Measurements from ENCODE around the gene SLC9A5. TPM values are rescaled to one million over a fixed set of nuclear protein-coding genes. Genes with fewer than 3 reads are reported as not detected.
A peak's percentile ranks its signal among the peaks of the same experiment; 100 is the strongest.

Gene SLC9A5
- polyA plus RNA-seq, 2 donors = 0.11 to 0.43 TPM

GRCh38 chr16:67238278-67238575, 10.6 kb upstream of the SLC9A5 start:
- no peak overlapping the region for H3K4me3 ChIP-seq (ENCODE audit: low read depth in 1 of 2, low read length in 2 of 2)
- peaks cover 0 to 6% of the 10 kb centered on the region in 2 donors for H3K4me1 ChIP-seq (ENCODE audit: control insufficient read depth in 2 of 2, insufficient read depth in 2 of 2, low read length in 1 of 2)
- no peak overlapping the region for H3K27ac ChIP-seq (ENCODE audit: low read depth in 2 of 2, low read length in 1 of 2)
- H3K27me3 ChIP-seq (ENCODE audit: control insufficient read depth in 1 of 2, insufficient read depth in 2 of 2, low read length in 2 of 2) = no peaks in the 10 kb centered on the region
- peaks cover 0 to 17% of the 10 kb centered on the region in 2 donors for H3K36me3 ChIP-seq (ENCODE audit: control insufficient read depth in 2 of 2, insufficient read depth in 2 of 2, low read length in 1 of 2)
- H3K9me3 ChIP-seq (ENCODE audit: control insufficient read depth in 2 of 2, insufficient read depth in 1 of 2, low read depth in 1 of 2, low read length in 1 of 2) = no peaks in the 10 kb centered on the region
- 91 to 95% methylated on average over 3 of the region's 3 CpGs for WGBS, 2 donors

GRCh38 chr16:67238806-67239470, 9.8 kb upstream of the SLC9A5 start:
- no peaks in the 10 kb centered on the region for H3K9me3 ChIP-seq (ENCODE audit: control insufficient read depth in 2 of 2, insufficient read depth in 1 of 2, low read depth in 1 of 2, low read length in 1 of 2)
- peaks cover 0 to 6% of the 10 kb centered on the region in 2 donors for H3K4me1 ChIP-seq (ENCODE audit: control insufficient read depth in 2 of 2, insufficient read depth in 2 of 2, low read length in 1 of 2)
- peaks cover 0 to 16% of the 10 kb centered on the region in 2 donors for H3K36me3 ChIP-seq (ENCODE audit: control insufficient read depth in 2 of 2, insufficient read depth in 2 of 2, low read length in 1 of 2)
- 88 to 92% methylated on average over 9 of the region's 9 CpGs for WGBS, 2 donors
- no peaks in the 10 kb centered on the region for H3K27me3 ChIP-seq (ENCODE audit: control insufficient read depth in 1 of 2, insufficient read depth in 2 of 2, low read length in 2 of 2)
- no peak overlapping the region for H3K4me3 ChIP-seq (ENCODE audit: low read depth in 1 of 2, low read length in 2 of 2)
- H3K27ac ChIP-seq (ENCODE audit: low read depth in 2 of 2, low read length in 1 of 2) = no peak overlapping the region

- WGBS, 2 donors = 65 to 66% methylated on average over 4 of the region's 4 CpGs
- peak overlapping the region; percentile 13 to 21 for H3K27ac ChIP-seq (ENCODE audit: low read depth in 2 of 2, low read length in 1 of 2)
- peaks cover 6 to 14% of the 10 kb centered on the region in 2 donors for H3K4me1 ChIP-seq (ENCODE audit: control insufficient read depth in 2 of 2, insufficient read depth in 2 of 2, low read length in 1 of 2)
- H3K4me3 ChIP-seq (ENCODE audit: low read depth in 1 of 2, low read length in 2 of 2) = no peak overlapping the region
- H3K9me3 ChIP-seq (ENCODE audit: control insufficient read depth in 2 of 2, insufficient read depth in 1 of 2, low read depth in 1 of 2, low read length in 1 of 2) = no peaks in the 10 kb centered on the region
- peaks cover 0 to 11% of the 10 kb centered on the region in 2 donors for H3K36me3 ChIP-seq (ENCODE audit: control insufficient read depth in 2 of 2, insufficient read depth in 2 of 2, low read length in 1 of 2)
- H3K27me3 ChIP-seq (ENCODE audit: control insufficient read depth in 1 of 2, insufficient read depth in 2 of 2, low read length in 2 of 2) = no peaks in the 10 kb centered on the region
Measured at GRCh38 chr16:67240506-67240905, 8.3 kb upstream of the SLC9A5 start.

- 61 to 64% methylated on average over 9 to 10 of the region's 10 CpGs for WGBS, 2 donors
- H3K36me3 ChIP-seq (ENCODE audit: control insufficient read depth in 2 of 2, insufficient read depth in 2 of 2, low read length in 1 of 2) = peaks cover 0 to 11% of the 10 kb centered on the region in 2 donors
- peaks cover 6 to 19% of the 10 kb centered on the region in 2 donors for H3K4me1 ChIP-seq (ENCODE audit: control insufficient read depth in 2 of 2, insufficient read depth in 2 of 2, low read length in 1 of 2)
- no peaks in the 10 kb centered on the region for H3K27me3 ChIP-seq (ENCODE audit: control insufficient read depth in 1 of 2, insufficient read depth in 2 of 2, low read length in 2 of 2)
- H3K9me3 ChIP-seq (ENCODE audit: control insufficient read depth in 2 of 2, insufficient read depth in 1 of 2, low read depth in 1 of 2, low read length in 1 of 2) = no peaks in the 10 kb centered on the region
- H3K4me3 ChIP-seq (ENCODE audit: low read depth in 1 of 2, low read length in 2 of 2) = no peak overlapping the region
- peak overlapping the region in 1 of 2 donors; percentile 20 for H3K27ac ChIP-seq (ENCODE audit: low read depth in 2 of 2, low read length in 1 of 2)
Measured at GRCh38 chr16:67241008-67241900, 7.5 kb upstream of the SLC9A5 start.

GRCh38 chr16:67242138-67242730, 6.5 kb upstream of the SLC9A5 start:
- H3K9me3 ChIP-seq (ENCODE audit: control insufficient read depth in 2 of 2, insufficient read depth in 1 of 2, low read depth in 1 of 2, low read length in 1 of 2) = no peaks in the 10 kb centered on the region
- H3K27ac ChIP-seq (ENCODE audit: low read depth in 2 of 2, low read length in 1 of 2) = no peak overlapping the region
- H3K36me3 ChIP-seq (ENCODE audit: control insufficient read depth in 2 of 2, insufficient read depth in 2 of 2, low read length in 1 of 2) = peaks cover 0 to 6% of the 10 kb centered on the region in 2 donors
- H3K4me3 ChIP-seq (ENCODE audit: low read depth in 1 of 2, low read length in 2 of 2) = no peak overlapping the region
- H3K27me3 ChIP-seq (ENCODE audit: control insufficient read depth in 1 of 2, insufficient read depth in 2 of 2, low read length in 2 of 2) = no peaks in the 10 kb centered on the region
- H3K4me1 ChIP-seq (ENCODE audit: control insufficient read depth in 2 of 2, insufficient read depth in 2 of 2, low read length in 1 of 2) = peaks cover 6 to 19% of the 10 kb centered on the region in 2 donors
- 73 to 78% methylated on average over 4 of the region's 4 CpGs for WGBS, 2 donors

- Histone ChIP-seq H3K9me3 (ENCODE audit: control insufficient read depth in 2 of 2, insufficient read depth in 1 of 2, low read depth in 1 of 2, low read length in 1 of 2) (no peaks in the 10 kb centered on the region), H3K27ac (ENCODE audit: low read depth in 2 of 2, low read length in 1 of 2) (peak overlapping the region; percentile 14 to 74), H3K4me1 (ENCODE audit: control insufficient read depth in 2 of 2, insufficient read depth in 2 of 2, low read length in 1 of 2) (peaks cover 6 to 27% of the 10 kb centered on the region in 2 donors), H3K4me3 (ENCODE audit: low read depth in 1 of 2, low read length in 2 of 2) (no peak overlapping the region), H3K36me3 (ENCODE audit: control insufficient read depth in 2 of 2, insufficient read depth in 2 of 2, low read length in 1 of 2) (peaks cover 0 to 5% of the 10 kb centered on the region in 2 donors), H3K27me3 (ENCODE audit: control insufficient read depth in 1 of 2, insufficient read depth in 2 of 2, low read length in 2 of 2) (no peaks in the 10 kb centered on the region)
- WGBS, 2 donors = 72 to 78% methylated on average over 4 of the region's 4 CpGs
Measured at GRCh38 chr16:67243481-67243880, 5.3 kb upstream of the SLC9A5 start.

- Histone ChIP-seq H3K36me3 (ENCODE audit: control insufficient read depth in 2 of 2, insufficient read depth in 2 of 2, low read length in 1 of 2) (no peaks in the 10 kb centered on the region), H3K27me3 (ENCODE audit: control insufficient read depth in 1 of 2, insufficient read depth in 2 of 2, low read length in 2 of 2) (peaks cover 0 to 5% of the 10 kb centered on the region in 2 donors), H3K9me3 (ENCODE audit: control insufficient read depth in 2 of 2, insufficient read depth in 1 of 2, low read depth in 1 of 2, low read length in 1 of 2) (no peaks in the 10 kb centered on the region), H3K4me3 (ENCODE audit: low read depth in 1 of 2, low read length in 2 of 2) (no peak overlapping the region), H3K27ac (ENCODE audit: low read depth in 2 of 2, low read length in 1 of 2) (peak overlapping the region; percentile 31 to 74), H3K4me1 (ENCODE audit: control insufficient read depth in 2 of 2, insufficient read depth in 2 of 2, low read length in 1 of 2) (peaks cover 9 to 35% of the 10 kb centered on the region in 2 donors)
- WGBS, 2 donors = 26 to 27% methylated on average over 5 of the region's 5 CpGs
Measured at GRCh38 chr16:67244387-67245185, 4.2 kb upstream of the SLC9A5 start.

GRCh38 chr16:67245186-67245585, 3.6 kb upstream of the SLC9A5 start:
- Histone ChIP-seq H3K36me3 (ENCODE audit: control insufficient read depth in 2 of 2, insufficient read depth in 2 of 2, low read length in 1 of 2) (no peaks in the 10 kb centered on the region), H3K27me3 (ENCODE audit: control insufficient read depth in 1 of 2, insufficient read depth in 2 of 2, low read length in 2 of 2) (peaks cover 0 to 8% of the 10 kb centered on the region in 2 donors), H3K4me3 (ENCODE audit: low read depth in 1 of 2, low read length in 2 of 2) (no peak overlapping the region), H3K9me3 (ENCODE audit: control insufficient read depth in 2 of 2, insufficient read depth in 1 of 2, low read depth in 1 of 2, low read length in 1 of 2) (no peaks in the 10 kb centered on the region), H3K4me1 (ENCODE audit: control insufficient read depth in 2 of 2, insufficient read depth in 2 of 2, low read length in 1 of 2) (peaks cover 9 to 35% of the 10 kb centered on the region in 2 donors), H3K27ac (ENCODE audit: low read depth in 2 of 2, low read length in 1 of 2) (peak overlapping the region; percentile 31 to 74)
- WGBS, 2 donors = 70 to 71% methylated on average over 4 of the region's 4 CpGs

GRCh38 chr16:67245674-67246080, 3.1 kb upstream of the SLC9A5 start:
- H3K27ac ChIP-seq (ENCODE audit: low read depth in 2 of 2, low read length in 1 of 2) = peak overlapping the region; percentile 84
- peaks cover 9 to 32% of the 10 kb centered on the region in 2 donors for H3K4me1 ChIP-seq (ENCODE audit: control insufficient read depth in 2 of 2, insufficient read depth in 2 of 2, low read length in 1 of 2)
- WGBS, 2 donors = 16 to 18% methylated on average over 8 of the region's 8 CpGs
- H3K4me3 ChIP-seq (ENCODE audit: low read depth in 1 of 2, low read length in 2 of 2) = peak overlapping the region; percentile 51 to 70
- no peaks in the 10 kb centered on the region for H3K9me3 ChIP-seq (ENCODE audit: control insufficient read depth in 2 of 2, insufficient read depth in 1 of 2, low read depth in 1 of 2, low read length in 1 of 2)
- H3K36me3 ChIP-seq (ENCODE audit: control insufficient read depth in 2 of 2, insufficient read depth in 2 of 2, low read length in 1 of 2) = no peaks in the 10 kb centered on the region
- peaks cover 0 to 8% of the 10 kb centered on the region in 2 donors for H3K27me3 ChIP-seq (ENCODE audit: control insufficient read depth in 1 of 2, insufficient read depth in 2 of 2, low read length in 2 of 2)
